H1 (cell line): Measurements from ENCODE around the gene INHBC. TPM values are rescaled to one million over a fixed set of nuclear protein-coding genes. Genes with fewer than 3 reads are reported as not detected.

Experiments used
- CTCF ChIA-PET: fragments of 300-600 bp; sonication (Branson Sonifier 250); formaldehyde crosslinking; loops from one replicate; lab custom pipeline; 2021; ENCODE audit not compliant: partially characterized antibody; lab: Charles Lee
- POLR2A ChIA-PET: fragments of 300-600 bp; sonication (Branson Sonifier 250); formaldehyde crosslinking; loops from one replicate; lab custom pipeline; 2021; ENCODE audit warnings: inconsistent platforms; ENCODE audit not compliant: partially characterized antibody; lab: Charles Lee
- DNase-seq, 2 experiments: peaks; one replicate each; pipeline versions ENCODE4 v3.0.0 to v3.0.0-alpha.2; 2010 to 2022; ENCODE audit warnings: low spot score in 2 of 2, low read depth in 1 of 2, mixed read lengths in 1 of 2
- FAIRE-seq: peaks from 2 replicates; lab custom pipeline; 2011; peaks lifted over from hg19 to GRCh38; lab: Jason Lieb, UNC
- H2AFZ ChIP-seq: 2 replicates; pipeline ENCODE4 v1.8.1; 2012; ENCODE audit warnings: low read length, inconsistent platforms
- H2AK5ac ChIP-seq: 2 replicates; pipeline ENCODE4 v1.6.1; 2013; ENCODE audit warnings: low read depth, low read length
- H2BK120ac ChIP-seq: replicated peaks from 2 replicates; pipeline ENCODE3; 2013; ENCODE audit warnings: low read depth, low read length, inconsistent platforms
- H2BK12ac ChIP-seq: 2 replicates; pipeline ENCODE4 v1.6.1; 2013; ENCODE audit warnings: low read depth, low read length
- H2BK15ac ChIP-seq: 2 replicates; pipeline ENCODE4 v1.6.1; 2013; ENCODE audit warnings: low read length
- H2BK20ac ChIP-seq: 2 replicates; pipeline ENCODE4 v1.6.1; 2013; ENCODE audit warnings: low read length
- H2BK5ac ChIP-seq: 2 replicates; pipeline ENCODE4 v1.6.1; 2013; ENCODE audit warnings: low read depth, low read length
- H3K14ac ChIP-seq: 2 replicates; pipeline ENCODE4 v1.6.1; 2013; ENCODE audit warnings: inconsistent platforms; ENCODE audit not compliant: insufficient read length
- H3K18ac ChIP-seq: 2 replicates; pipeline ENCODE4 v1.6.1; 2013; ENCODE audit warnings: low read length; ENCODE audit errors: extremely low read depth
- H3K23ac ChIP-seq: 2 replicates; pipeline ENCODE4 v1.6.1; 2013; ENCODE audit warnings: inconsistent platforms; ENCODE audit not compliant: insufficient read length
- H3K23me2 ChIP-seq: 2 replicates; pipeline ENCODE4 v1.6.1; 2013; ENCODE audit warnings: low read depth, low read length
- H3K27ac ChIP-seq: 2 replicates; pipeline ENCODE4 v1.6.1; 2011; ENCODE audit warnings: low read depth, low read length, inconsistent platforms
- H3K27me3 ChIP-seq, 4 experiments: replicated peaks in 1 of 4; 1 replicate in 1 of 4; 2 replicates in 3 of 4; pipeline versions ENCODE4 v1.6.1 to v1.8.1; 2011 to 2013; ENCODE audit warnings: low read length in 3 of 4, mild to moderate bottlenecking in 3 of 4, inconsistent platforms in 2 of 4, mixed read lengths in 2 of 4, moderate library complexity in 1 of 4; ENCODE audit not compliant: control insufficient read depth in 3 of 4, insufficient read depth in 3 of 4; ENCODE audit errors: extremely low read depth in 1 of 4
- H3K36me3 ChIP-seq, 4 experiments: 2 replicates each; pipeline versions ENCODE4 v1.6.1 to v1.8.1; 2011 to 2013; ENCODE audit warnings: mild to moderate bottlenecking in 4 of 4, low read length in 3 of 4, moderate library complexity in 2 of 4, control low read depth in 1 of 4, inconsistent platforms in 1 of 4; ENCODE audit not compliant: insufficient read depth in 4 of 4, control insufficient read depth in 2 of 4
- H3K4ac ChIP-seq: replicated peaks from 2 replicates; pipeline ENCODE3; 2013; ENCODE audit warnings: low read length, low read depth, mixed read lengths, inconsistent platforms; ENCODE audit not compliant: insufficient read length
- H3K4me1 ChIP-seq, 4 experiments: replicated peaks in 1 of 4; 1 replicate in 1 of 4; 2 replicates in 3 of 4; pipeline versions ENCODE4 v1.6.1 to v1.8.1; 2011 to 2013; ENCODE audit warnings: low read length in 3 of 4, inconsistent platforms in 2 of 4, mixed read lengths in 1 of 4; ENCODE audit not compliant: insufficient read depth in 4 of 4, control insufficient read depth in 3 of 4
- H3K4me2 ChIP-seq, 2 experiments: 2 replicates each; pipeline versions ENCODE4 v1.6.1 to v1.8.1; 2011 to 2013; ENCODE audit warnings: low read depth in 2 of 2, low read length in 2 of 2, control low read depth in 1 of 2, inconsistent platforms in 1 of 2, mild to moderate bottlenecking in 1 of 2; ENCODE audit not compliant: insufficient read depth in 1 of 2
- H3K4me3 ChIP-seq, 4 experiments: fragments of 200-600, 300-600 bp in 1 of 4; sonication (generic), shearing (Covaris generic), sonication (Bioruptor Twin) in 1 of 4; 2 replicates each; pipeline versions ENCODE4 v1.5.1 to v1.8.1; 2011 to 2016; ENCODE audit warnings: low read length in 4 of 4, low read depth in 3 of 4, control low read depth in 2 of 4, inconsistent platforms in 2 of 4, mild to moderate bottlenecking in 2 of 4, mixed read lengths in 1 of 4, moderate library complexity in 1 of 4; ENCODE audit not compliant: insufficient read depth in 2 of 4; ENCODE audit errors: extremely low read depth in 1 of 4
- H3K56ac ChIP-seq: replicated peaks from 2 replicates; pipeline ENCODE3; 2013; ENCODE audit warnings: low read depth, mild to moderate bottlenecking, mixed read lengths, low read length, inconsistent platforms; ENCODE audit not compliant: insufficient read length
- H3K79me1 ChIP-seq: 2 replicates; pipeline ENCODE4 v1.6.1; 2013; ENCODE audit warnings: low read depth, low read length, control low read depth
- H3K79me2 ChIP-seq, 2 experiments: 2 replicates each; pipeline versions ENCODE4 v1.6.1 to v1.8.1; 2012 to 2013; ENCODE audit warnings: low read length in 2 of 2, mild to moderate bottlenecking in 2 of 2, inconsistent platforms in 1 of 2; ENCODE audit not compliant: insufficient read depth in 2 of 2, control insufficient read depth in 1 of 2
- H3K9ac ChIP-seq, 4 experiments: replicated peaks in 1 of 4; 1 replicate in 1 of 4; 2 replicates in 3 of 4; pipeline versions ENCODE4 v1.6.1 to v1.8.1; 2011 to 2013; ENCODE audit warnings: low read depth in 3 of 4, low read length in 3 of 4, control low read depth in 2 of 4, mild to moderate bottlenecking in 2 of 4, moderate library complexity in 2 of 4, inconsistent platforms in 1 of 4; ENCODE audit errors: extremely low read depth in 1 of 4
- H3K9me3 ChIP-seq, 2 experiments: 2 replicates each; pipeline versions ENCODE4 v1.6.1 to v1.8.1; 2012 to 2013; ENCODE audit warnings: mild to moderate bottlenecking in 2 of 2, moderate library complexity in 2 of 2, control low read depth in 1 of 2, inconsistent platforms in 1 of 2, low read depth in 1 of 2, low read length in 1 of 2, mixed read lengths in 1 of 2; ENCODE audit not compliant: insufficient read depth in 2 of 2
- H4K20me1 ChIP-seq, 2 experiments: replicated peaks in 1 of 2; 2 replicates each; pipeline versions ENCODE3 to v1.8.1; 2011 to 2013; ENCODE audit warnings: inconsistent platforms in 2 of 2, low read length in 2 of 2, mild to moderate bottlenecking in 1 of 2; ENCODE audit not compliant: insufficient read depth in 2 of 2, control insufficient read depth in 1 of 2
- H4K5ac ChIP-seq: 2 replicates; pipeline ENCODE4 v1.6.1; 2013; ENCODE audit warnings: low read length, low read depth, mixed read lengths, inconsistent platforms; ENCODE audit not compliant: insufficient read length
- H4K8ac ChIP-seq: 2 replicates; pipeline ENCODE4 v1.8.0; 2013; ENCODE audit warnings: mild to moderate bottlenecking, moderate library complexity, low read length, inconsistent platforms; ENCODE audit not compliant: insufficient read depth; ENCODE audit errors: extremely low read depth
- H4K91ac ChIP-seq: replicated peaks from 2 replicates; pipeline ENCODE3; 2013; ENCODE audit warnings: low read length, mixed read lengths, inconsistent platforms; ENCODE audit not compliant: insufficient read length
- CTBP2 ChIP-seq: IDR thresholded peaks from 2 replicates; pipeline ENCODE4 v1.7.0; 2011; ENCODE audit warnings: borderline replicate concordance, mild to moderate bottlenecking, moderate library complexity, mixed read lengths, low read length; ENCODE audit not compliant: insufficient read depth, insufficient read length
- EGR1 ChIP-seq: IDR thresholded peaks from 2 replicates; pipeline ENCODE4 v1.6.1; 2011; ENCODE audit warnings: low read depth, low read length, borderline replicate concordance
- EP300 ChIP-seq, 2 experiments: IDR thresholded peaks; 1 replicate in 1 of 2; 2 replicates in 1 of 2; pipeline ENCODE4 v1.6.1; 2011 to 2012; ENCODE audit warnings: low read depth in 2 of 2, low read length in 2 of 2, mild to moderate bottlenecking in 2 of 2, borderline replicate concordance in 1 of 2, inconsistent platforms in 1 of 2, moderate library complexity in 1 of 2
- JUND ChIP-seq: IDR thresholded peaks from 2 replicates; pipeline ENCODE4 v1.6.1; 2011; ENCODE audit warnings: mild to moderate bottlenecking, improper control_type of control experiment, low read length
- SIX5 ChIP-seq: IDR thresholded peaks from 2 replicates; pipeline ENCODE4 v1.6.1; 2011; ENCODE audit warnings: mild to moderate bottlenecking, low read depth, low read length
- SP1 ChIP-seq: IDR thresholded peaks from 2 replicates; pipeline ENCODE4 v1.6.1; 2011; ENCODE audit warnings: low read depth, low read length
- SUZ12 ChIP-seq: fragments of 200-600 bp; sonication (generic); IDR thresholded peaks from 2 replicates; pipeline ENCODE4 v1.6.1; 2012; ENCODE audit warnings: mild to moderate bottlenecking, inconsistent platforms, low read length, moderate library complexity, mixed read lengths
- TAF7 ChIP-seq: optimal IDR thresholded peaks from 2 replicates; pipeline ENCODE3; 2011; ENCODE audit warnings: low read depth, mild to moderate bottlenecking, inconsistent platforms, low read length, moderate library complexity, borderline replicate concordance
- ZNF274 ChIP-seq: IDR thresholded peaks from 2 replicates; pipeline ENCODE4 v1.7.0; 2012; ENCODE audit warnings: low read length, borderline replicate concordance; ENCODE audit errors: extremely low read depth
- WGBS, 2 experiments: shearing (Covaris generic) in 1 of 2; methylation state at CpG; one replicate each; pipeline versions ENCODE4 v1.1.6 to v1.1.7; 2013 to 2015; ENCODE audit warnings: low lambda C conversion rate in 2 of 2, mixed read lengths in 2 of 2, inconsistent platforms in 1 of 2, low coverage in 1 of 2, missing lambda C conversion rate in 1 of 2; ENCODE audit not compliant: insufficient replicate concordance in 2 of 2, insufficient coverage in 1 of 2, insufficient read length in 1 of 2; ENCODE audit errors: extremely low coverage in 1 of 2, missing lambda C conversion rate in 1 of 2; 5-methylcytosine and 5-hydroxymethylcytosine counted together
- polyA plus RNA-seq, 7 experiments: library from polyadenylated mRNA; depleted of rRNA in 3 of 7; stranded (reverse) in 5 of 7; unstranded in 2 of 7; fragments of >200 nt in 5 of 7; fragments of 200-250 nt in 2 of 7; gene quantifications; 1 replicate in 5 of 7; 2 replicates in 1 of 7; 4 replicates in 1 of 7; pipeline versions ENCODE4 v1.2.1 to v1.2.3, GENCODE V29; 2011 to 2013; ENCODE audit warnings: missing spikeins in 2 of 7, mixed read lengths in 2 of 7
- total RNA-seq: library from RNA; stranded (reverse); fragmentation: NEBNext Ultra II Directional; extraction: Animal tissue kit (Norgen Biotek cat#: 25700); gene quantifications from 2 replicates; pipeline ENCODE4 v1.2.1, GENCODE V29; 2021

The INHBC gene
- total and polyA plus RNA-seq, 2 of the 8 experiments (the other 6 are each of a cell fraction or from before 2014, with no cell fraction given), result 0.15 TPM; not detected in 1

DNA sequence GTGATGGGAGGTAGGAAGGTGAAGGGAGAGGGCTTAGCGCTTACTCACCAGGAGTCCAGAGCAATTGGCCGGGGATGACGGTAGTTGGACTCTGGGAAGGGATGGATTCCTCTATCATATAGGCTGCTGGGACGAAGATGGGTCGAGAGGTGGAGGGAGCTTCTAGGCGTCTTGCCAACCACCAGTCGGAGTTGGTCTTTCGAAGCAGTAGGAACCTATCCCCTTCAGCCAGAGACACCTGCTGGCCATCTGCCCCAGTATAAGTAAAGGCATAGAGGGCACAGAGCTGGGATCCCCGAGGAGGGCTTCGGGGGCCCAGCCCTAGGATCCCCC is 44.4 kb downstream of the INHBC start:
- no peak overlapping the region for H3K4ac ChIP-seq
- no peak overlapping the region for H2AK5ac ChIP-seq
- no peaks in the 10 kb centered on the region for H3K79me2 ChIP-seq
- no peak overlapping the region for H2BK20ac ChIP-seq
- ChIA-PET CTCF (interaction anchor here (1.0 to 25.1 kb wide), 4 partner anchors 8 to 252 kb away, joined by 3 to 441 read pairs (median 4); partner anchors contain the start of genes GLI1 and INHBE), POLR2A (no interaction called here)
- no peak overlapping the region for H3K23ac ChIP-seq
- no peak overlapping the region for H3K14ac ChIP-seq
- peaks cover 0 to 25% (median 11%) of the 10 kb centered on the region in 4 experiments; a peak in 6 of 7 replicates for H3K4me1 ChIP-seq
- H3K23me2 ChIP-seq, result peaks cover 8% of the 10 kb centered on the region; the same call in 1 of the 2 replicates
- no peaks in the 10 kb centered on the region for H3K36me3 ChIP-seq
- no peak overlapping the region for H3K27ac ChIP-seq
- no peak overlapping the region for H3K4me2 ChIP-seq
- H4K20me1 ChIP-seq, result peaks cover 0 to 1% of the 10 kb centered on the region in 2 experiments
- no peaks in the 10 kb centered on the region for H3K9me3 ChIP-seq
- H3K4me3 ChIP-seq, result no peak overlapping the region
- no peak overlapping the region for H3K18ac ChIP-seq
- no peak for DNase-seq
- TF ChIP-seq SUZ12 (no peak), SP1 (no peak), TAF7 (no peak), EGR1 (no peak), ZNF274 (no peak), CTBP2 (no peak), JUND (no peak), EP300 (IDR thresholded peaks at IDR 0.05; ENCODE audit: borderline replicate concordance in 1 of 2, low read depth in 2 of 2, low read length in 2 of 2) (no peak), SIX5 (no peak)
- TF ChIP-seq, all 59 proteins: peak for 0
- no peak for FAIRE-seq
- Histone ChIP-seq H3K9ac (no peak overlapping the region), H2AFZ (no peak overlapping the region), H2BK120ac (no peak overlapping the region), H2BK12ac (peak overlapping the region; percentile 4; the same call in 1 of the 2 replicates), H2BK5ac (no peak overlapping the region), H3K27me3 (peaks cover 20 to 35% (median 33%) of the 10 kb centered on the region in 4 experiments), H4K8ac (no peak overlapping the region), H2BK15ac (no peak overlapping the region), H3K56ac (no peak overlapping the region), H3K79me1 (no peaks in the 10 kb centered on the region), H4K5ac (no peak overlapping the region), H4K91ac (no peak overlapping the region)
- 87% methylated on average over 10 of the region's 10 CpGs; no CpG with 5 or more reads in 1 of the 2 experiments for WGBS, 2 experiments
